Measurements from ENCODE around the gene ZDHHC5.

The ZDHHC5 gene

DNA sequence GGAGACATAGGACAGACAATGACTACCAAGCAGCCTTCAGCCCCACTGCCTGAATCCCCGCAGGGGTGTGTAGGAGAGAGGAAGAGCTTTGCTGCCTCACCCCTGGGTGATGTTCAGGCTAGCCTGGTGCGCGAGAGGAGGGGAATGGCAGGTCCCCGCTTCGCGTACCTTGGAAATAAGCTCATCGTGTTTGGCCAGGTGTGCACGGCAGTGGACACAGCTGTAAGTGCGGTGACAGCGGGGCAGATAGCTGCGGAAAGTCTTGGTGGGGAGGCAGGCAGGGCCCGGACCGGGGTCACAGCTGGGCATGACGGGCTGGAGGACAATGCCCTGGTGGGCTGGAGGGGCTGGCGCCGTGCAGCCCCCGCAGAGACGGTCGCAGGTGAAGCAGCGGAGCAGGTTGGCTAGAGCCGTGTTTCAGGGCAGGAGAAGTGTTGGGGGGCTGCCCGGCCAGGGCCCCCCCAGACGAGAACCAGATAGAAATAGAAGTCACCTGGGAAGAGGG is 21.1 kb upstream of the ZDHHC5 start:
- Histone ChIP-seq H3K18ac (ENCODE audit: low read depth in 1 of 2, low read length in 2 of 2) (peak overlapping the region in 1 of 2 experiments; percentile 48), H2BK120ac (ENCODE audit: low read depth, low read length) (no peak overlapping the region), H2BK15ac (ENCODE audit: low read depth, poor library complexity, severe bottlenecking) (no peak overlapping the region), H3K9ac (ENCODE audit: low read length) (peak overlapping the region; percentile 42), H3K79me1 (replicated peaks; ENCODE audit: low read length, poor library complexity, severe bottlenecking) (peaks cover 9% of the 10 kb centered on the region), H3K4me1 (ENCODE audit: control insufficient read depth, insufficient read depth, low read depth, low read length) (peaks cover 41% of the 10 kb centered on the region), H3K14ac (ENCODE audit: low read length in 2 of 2) (peak overlapping the region in 1 of 2 experiments; percentile 51), H4K8ac (ENCODE audit: low read length) (no peak overlapping the region), H2BK5ac (ENCODE audit: low read depth, low read length, poor library complexity, severe bottlenecking) (no peak overlapping the region), H3K4ac (ENCODE audit: low read depth in 1 of 2, low read length in 2 of 2) (no peak overlapping the region), H4K91ac (ENCODE audit: low read length) (peak overlapping the region; percentile 65), H2AK5ac (ENCODE audit: low read length, severe bottlenecking) (no peak overlapping the region), H3K27me3 (ENCODE audit: control insufficient read depth in 1 of 2, insufficient read depth in 1 of 2, low read length in 2 of 2) (peaks cover 16 to 39% of the 10 kb centered on the region in 2 experiments), H3K23ac (ENCODE audit: low read length in 2 of 2) (peak overlapping the region in 1 of 2 experiments; percentile 41), H3K4me2 (ENCODE audit: low read length, poor library complexity, severe bottlenecking) (no peak overlapping the region), H3K4me3 (ENCODE audit: insufficient read depth in 1 of 2, low read depth in 1 of 2, low read length in 2 of 2) (no peak overlapping the region), H3K36me3 (ENCODE audit: control insufficient read depth in 1 of 2, insufficient read depth in 2 of 2, low read depth in 1 of 2, low read length in 2 of 2) (peaks cover 0 to 9% of the 10 kb centered on the region in 2 experiments), H3K27ac (ENCODE audit: low read length, poor library complexity, severe bottlenecking) (no peak overlapping the region), H3K9me3 (ENCODE audit: control insufficient read depth, low read length) (no peaks in the 10 kb centered on the region), H2BK12ac (ENCODE audit: low read length in 2 of 2) (peak overlapping the region in 1 of 2 experiments; percentile 29), H2AFZ (ENCODE audit: low read depth, low read length) (no peak overlapping the region)
- DNase-seq = no peak
- 8% methylated on average over 21 of the region's 23 CpGs for WGBS

DNA sequence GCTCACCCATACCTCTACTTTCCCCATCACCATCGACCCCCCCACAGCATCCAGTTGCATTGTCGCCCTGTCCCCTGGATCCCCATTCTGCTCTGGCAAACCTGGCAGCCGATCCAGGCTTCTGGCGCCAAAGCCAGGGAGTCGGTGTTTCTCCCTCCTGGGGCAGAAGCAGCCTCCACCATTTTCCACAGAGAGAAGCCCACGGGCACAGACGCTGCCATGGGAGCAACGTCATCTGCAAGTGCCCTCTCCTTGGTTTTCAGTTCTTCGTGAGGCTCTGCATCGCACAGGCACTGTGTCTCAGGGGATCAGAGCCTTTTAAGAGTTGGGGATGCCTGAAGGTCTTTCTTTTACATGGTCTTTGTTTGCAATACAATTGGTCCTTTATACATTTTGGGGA is 20.5 kb upstream of the ZDHHC5 start:
- Histone ChIP-seq H3K14ac (ENCODE audit: low read length in 2 of 2) (no peak overlapping the region), H4K91ac (ENCODE audit: low read length) (no peak overlapping the region), H2BK5ac (ENCODE audit: low read depth, low read length, poor library complexity, severe bottlenecking) (no peak overlapping the region), H3K9me3 (ENCODE audit: control insufficient read depth, low read length) (no peaks in the 10 kb centered on the region), H3K4me1 (ENCODE audit: control insufficient read depth, insufficient read depth, low read depth, low read length) (peaks cover 41% of the 10 kb centered on the region), H3K79me1 (replicated peaks; ENCODE audit: low read length, poor library complexity, severe bottlenecking) (peaks cover 8% of the 10 kb centered on the region), H3K23ac (ENCODE audit: low read length in 2 of 2) (peak overlapping the region in 1 of 2 experiments; percentile 41), H3K4me3 (ENCODE audit: insufficient read depth in 1 of 2, low read depth in 1 of 2, low read length in 2 of 2) (peak overlapping the region in 1 of 2 experiments; percentile 83), H2BK120ac (ENCODE audit: low read depth, low read length) (no peak overlapping the region), H3K36me3 (ENCODE audit: control insufficient read depth in 1 of 2, insufficient read depth in 2 of 2, low read depth in 1 of 2, low read length in 2 of 2) (peaks cover 0 to 9% of the 10 kb centered on the region in 2 experiments), H3K18ac (ENCODE audit: low read depth in 1 of 2, low read length in 2 of 2) (no peak overlapping the region), H2BK12ac (ENCODE audit: low read length in 2 of 2) (no peak overlapping the region), H4K8ac (ENCODE audit: low read length) (no peak overlapping the region), H3K9ac (ENCODE audit: low read length) (peak overlapping the region; percentile 42), H2AFZ (ENCODE audit: low read depth, low read length) (no peak overlapping the region), H2BK15ac (ENCODE audit: low read depth, poor library complexity, severe bottlenecking) (no peak overlapping the region), H3K4ac (ENCODE audit: low read depth in 1 of 2, low read length in 2 of 2) (no peak overlapping the region), H3K4me2 (ENCODE audit: low read length, poor library complexity, severe bottlenecking) (peak overlapping the region; percentile 2), H3K27ac (ENCODE audit: low read length, poor library complexity, severe bottlenecking) (no peak overlapping the region), H2AK5ac (ENCODE audit: low read length, severe bottlenecking) (no peak overlapping the region), H3K27me3 (ENCODE audit: control insufficient read depth in 1 of 2, insufficient read depth in 1 of 2, low read length in 2 of 2) (peaks cover 16 to 39% of the 10 kb centered on the region in 2 experiments)
- DNase-seq = no peak
- 3% methylated on average over 10 of the region's 10 CpGs for WGBS

DNA sequence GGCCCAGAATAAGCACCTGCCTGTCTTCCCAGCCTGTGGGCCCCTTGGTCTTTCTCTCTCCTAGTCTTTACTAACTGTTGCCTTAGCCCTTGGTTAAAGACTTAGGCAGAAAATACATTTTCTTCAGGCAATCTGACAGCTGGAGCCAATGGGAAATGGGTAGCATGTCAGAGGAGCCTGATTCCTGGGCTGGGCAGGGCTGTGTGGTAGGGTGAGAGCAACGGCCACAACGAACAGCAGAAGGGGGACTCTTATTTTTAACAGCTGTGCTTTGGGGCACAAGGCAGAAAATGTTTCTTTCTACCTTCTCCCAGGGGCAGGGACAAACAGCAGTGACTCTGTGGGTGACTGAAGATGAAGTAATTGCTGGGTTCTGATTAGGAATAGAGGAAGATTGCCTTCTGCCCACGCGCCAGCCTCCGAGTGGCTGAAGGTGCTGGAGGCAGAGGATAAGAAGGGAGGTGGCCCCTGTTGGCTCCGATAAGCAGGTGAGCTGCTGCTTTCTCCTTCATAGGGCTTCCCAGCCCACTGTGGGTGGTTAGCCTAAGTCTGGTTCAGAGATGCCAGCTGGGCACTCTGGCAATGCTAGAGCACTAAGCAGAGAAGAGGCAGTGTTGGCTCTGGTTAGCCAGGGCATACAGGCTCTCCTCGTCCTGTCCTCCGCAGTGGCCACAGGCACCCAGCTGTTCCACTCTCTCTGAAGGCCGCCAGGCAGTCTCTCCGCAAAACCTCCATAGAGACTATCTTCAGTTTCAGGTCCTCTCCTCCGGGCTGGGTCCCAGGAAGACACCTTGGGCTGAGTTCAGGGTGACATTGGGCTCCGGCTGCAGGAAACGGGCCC is 19.7 kb upstream of the ZDHHC5 start:
- H3K4me1 ChIP-seq (ENCODE audit: control insufficient read depth, insufficient read depth, low read depth, low read length) = peaks cover 38% of the 10 kb centered on the region
- H3K18ac ChIP-seq (ENCODE audit: low read depth in 1 of 2, low read length in 2 of 2) = peak overlapping the region in 1 of 2 experiments; percentile 58
- peaks cover 0 to 9% of the 10 kb centered on the region in 2 experiments for H3K36me3 ChIP-seq (ENCODE audit: control insufficient read depth in 1 of 2, insufficient read depth in 2 of 2, low read depth in 1 of 2, low read length in 2 of 2)
- peak overlapping the region; percentile 17 to 44 for H2BK12ac ChIP-seq (ENCODE audit: low read length in 2 of 2)
- peak overlapping the region in 1 of 2 experiments; percentile 4 for H3K14ac ChIP-seq (ENCODE audit: low read length in 2 of 2)
- H2BK15ac ChIP-seq (ENCODE audit: low read depth, poor library complexity, severe bottlenecking) = peak overlapping the region; percentile 15
- H3K27ac ChIP-seq (ENCODE audit: low read length, poor library complexity, severe bottlenecking) = no peak overlapping the region
- peak overlapping the region; percentile 32 for H4K8ac ChIP-seq (ENCODE audit: low read length)
- peak overlapping the region; percentile 80 for H3K4me2 ChIP-seq (ENCODE audit: low read length, poor library complexity, severe bottlenecking)
- H4K91ac ChIP-seq (ENCODE audit: low read length) = no peak overlapping the region
- H3K4me3 ChIP-seq (ENCODE audit: insufficient read depth in 1 of 2, low read depth in 1 of 2, low read length in 2 of 2) = peak overlapping the region in 1 of 2 experiments; percentile 83
- 9% methylated on average over 13 of the region's 13 CpGs for WGBS
- peak overlapping the region; percentile 89 for H3K9ac ChIP-seq (ENCODE audit: low read length)
- peaks cover 16 to 39% of the 10 kb centered on the region in 2 experiments for H3K27me3 ChIP-seq (ENCODE audit: control insufficient read depth in 1 of 2, insufficient read depth in 1 of 2, low read length in 2 of 2)
- peak overlapping the region; percentile 27 for H2BK120ac ChIP-seq (ENCODE audit: low read depth, low read length)
- no peak overlapping the region for H2BK5ac ChIP-seq (ENCODE audit: low read depth, low read length, poor library complexity, severe bottlenecking)
- no peak overlapping the region for H3K4ac ChIP-seq (ENCODE audit: low read depth in 1 of 2, low read length in 2 of 2)
- no peak overlapping the region for H2AK5ac ChIP-seq (ENCODE audit: low read length, severe bottlenecking)
- peaks cover 5% of the 10 kb centered on the region for H3K79me1 ChIP-seq (replicated peaks; ENCODE audit: low read length, poor library complexity, severe bottlenecking)
- DNase-seq = peak; percentile 33
- H3K23ac ChIP-seq (ENCODE audit: low read length in 2 of 2) = no peak overlapping the region
- H3K9me3 ChIP-seq (ENCODE audit: control insufficient read depth, low read length) = no peaks in the 10 kb centered on the region
- H2AFZ ChIP-seq (ENCODE audit: low read depth, low read length) = no peak overlapping the region
